Endometrial microvascular endothelial cells (primary cell): ENCODE data around the gene CTSL. TPM values are rescaled to one million over a fixed set of nuclear protein-coding genes. Genes with fewer than 3 reads are reported as not detected.
"Not testable (repeated sequence)": the region's sequence is repeated elsewhere in the genome, so short reads cannot be mapped to it uniquely, and the experiment has no call there.

Experiments used
- in situ Hi-C: cut with HindIII; loops from 2 replicates; pipeline ENCODE4 v1.10.0; 2017; ENCODE audit warnings: low sequenced_read_pairs, low pct_unique_long_range_greater_than_20kb; ENCODE audit errors: inconsistent ontology term
- total RNA-seq: library from RNA; depleted of rRNA; stranded (reverse); fragments of >200 nt; gene quantifications from one replicate; pipeline ENCODE4 v1.2.3, GENCODE V29; 2015; ENCODE audit errors: inconsistent ontology term

CTSL gene
- total RNA-seq, 1 donor from 2014 or later: 175 TPM

DNA sequence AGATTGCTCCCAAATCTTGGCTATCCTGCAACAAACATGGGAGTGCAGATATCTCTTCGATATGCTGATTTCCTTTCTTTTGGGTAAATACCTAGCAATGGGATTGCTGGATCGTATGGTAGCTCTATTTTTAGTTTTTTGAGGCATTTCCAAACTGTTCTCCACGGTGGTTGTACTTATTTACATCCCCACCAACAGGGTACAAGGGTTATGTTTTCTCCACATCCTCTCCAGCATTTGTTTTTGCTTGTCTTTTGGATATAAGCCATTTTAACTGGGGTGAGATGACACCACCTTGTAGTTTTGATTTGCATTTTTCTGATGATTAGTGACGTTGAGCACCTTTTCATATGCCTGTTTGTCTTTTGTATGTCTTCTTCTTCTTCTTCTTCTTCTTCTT, 20.3 kb downstream of the CTSL start:
- in situ Hi-C loops: no loop called here

DNA sequence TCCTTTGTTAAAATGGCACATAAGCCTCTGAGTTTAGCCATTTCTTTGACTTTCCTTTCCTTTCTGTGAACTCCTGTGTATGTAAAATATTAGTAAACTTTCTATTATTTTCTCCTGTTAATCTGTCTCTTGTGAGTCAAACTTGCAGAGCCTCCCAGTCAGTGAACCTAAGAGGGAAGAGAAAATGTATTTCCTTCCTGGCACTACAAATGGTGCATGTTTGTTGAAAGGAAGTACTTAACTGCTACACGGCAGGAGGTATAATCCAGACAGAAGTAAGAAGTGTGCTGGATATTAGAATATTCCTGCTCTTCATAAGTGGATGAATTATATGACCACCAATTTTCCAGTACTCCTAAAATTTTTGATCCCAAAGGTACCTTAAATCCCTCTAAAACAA, 23.0 kb downstream of the CTSL start:
- in situ Hi-C loops: no loop called here

DNA sequence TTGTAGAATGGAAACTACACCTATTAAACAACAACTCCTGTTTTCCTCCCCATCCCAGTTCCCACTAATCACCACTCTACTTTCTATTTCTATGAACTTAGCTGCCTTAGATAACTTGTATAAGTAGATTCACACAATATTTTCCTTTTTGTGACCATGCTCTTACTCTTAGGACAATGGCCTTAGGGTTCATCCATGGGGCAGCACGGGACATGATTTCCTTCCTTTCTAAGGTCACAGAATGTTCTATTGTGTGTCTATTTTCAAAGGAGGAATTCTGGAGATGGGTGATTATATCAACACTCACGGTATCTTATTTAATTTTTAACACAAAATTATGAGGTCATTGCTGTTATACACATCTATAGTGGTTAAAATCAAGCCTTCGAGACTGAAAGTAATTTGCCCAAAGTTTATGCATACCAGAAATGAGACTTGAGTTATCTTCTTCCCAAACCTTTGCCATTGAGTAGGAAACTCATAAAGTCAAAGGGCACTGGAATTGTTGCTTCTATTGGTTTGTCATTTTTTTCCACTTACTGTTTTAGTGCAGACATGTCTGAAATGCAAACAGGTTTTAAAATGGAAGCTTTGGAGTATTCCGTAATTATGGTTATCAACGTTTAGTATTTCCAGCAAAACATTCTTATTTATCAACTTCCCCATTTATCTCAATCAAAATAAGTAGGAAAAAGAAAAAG, 23.6 kb downstream of the CTSL start:
- in situ Hi-C loops: no loop called here

DNA sequence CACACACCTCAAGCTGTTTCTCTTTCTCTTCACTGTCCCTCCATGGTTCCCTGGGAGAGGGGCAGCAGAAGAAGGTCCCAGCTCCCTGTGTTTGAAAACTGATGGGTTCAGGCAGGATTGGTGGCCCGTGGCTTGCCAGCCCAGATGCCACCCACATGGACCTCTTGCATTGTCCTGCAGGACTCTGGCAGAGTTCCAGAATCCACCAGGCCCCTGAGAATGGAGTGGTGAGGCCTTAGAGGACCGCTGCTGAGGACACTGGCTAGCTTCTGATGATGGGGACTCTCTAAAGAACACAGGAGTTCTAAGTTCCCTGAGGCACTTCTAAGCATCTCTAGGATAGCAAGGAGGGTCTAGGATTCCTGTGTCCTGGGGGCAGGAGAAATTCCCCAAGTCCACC, 24.8 kb downstream of the CTSL start:
- in situ Hi-C loops: no loop called here

DNA sequence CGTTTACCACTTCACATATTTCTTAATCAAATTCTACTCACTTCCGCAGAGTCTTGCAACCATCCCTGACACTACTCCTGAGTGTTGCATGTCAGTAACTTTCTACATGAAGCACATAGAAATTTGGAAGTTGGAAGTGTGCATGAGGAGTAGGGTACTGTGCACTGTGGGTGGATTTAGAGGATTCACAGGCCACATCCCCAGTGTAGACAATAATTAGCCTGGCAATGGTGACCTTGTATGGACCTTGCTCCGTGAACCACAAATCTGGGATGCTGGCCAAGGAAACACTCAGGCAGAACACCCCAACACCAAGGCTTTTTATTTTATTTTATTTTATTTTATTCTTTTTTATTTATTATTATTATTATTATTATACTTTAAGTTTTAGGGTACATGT, 25.5 kb downstream of the CTSL start:
- in situ Hi-C loops: no loop called here

DNA sequence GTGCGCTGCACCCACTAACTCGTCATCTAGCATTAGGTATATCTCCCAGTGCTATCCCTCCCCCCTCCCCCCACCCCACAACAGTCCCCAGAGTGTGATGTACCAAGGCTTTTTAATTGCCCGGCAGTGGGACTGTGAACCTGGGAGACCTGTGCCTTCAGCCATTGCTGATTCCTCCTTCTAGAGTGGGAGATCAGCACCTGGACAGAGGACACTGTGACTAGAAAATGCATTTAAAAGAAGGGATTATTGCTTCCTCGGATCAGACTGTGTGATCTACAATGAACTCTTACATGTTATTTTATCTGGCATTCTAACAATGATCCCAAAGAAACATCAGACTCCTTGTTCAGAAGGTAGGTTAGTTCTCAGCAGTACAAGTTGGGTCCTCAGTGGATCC, 25.9 kb downstream of the CTSL start:
- in situ Hi-C loops: no loop called here

DNA sequence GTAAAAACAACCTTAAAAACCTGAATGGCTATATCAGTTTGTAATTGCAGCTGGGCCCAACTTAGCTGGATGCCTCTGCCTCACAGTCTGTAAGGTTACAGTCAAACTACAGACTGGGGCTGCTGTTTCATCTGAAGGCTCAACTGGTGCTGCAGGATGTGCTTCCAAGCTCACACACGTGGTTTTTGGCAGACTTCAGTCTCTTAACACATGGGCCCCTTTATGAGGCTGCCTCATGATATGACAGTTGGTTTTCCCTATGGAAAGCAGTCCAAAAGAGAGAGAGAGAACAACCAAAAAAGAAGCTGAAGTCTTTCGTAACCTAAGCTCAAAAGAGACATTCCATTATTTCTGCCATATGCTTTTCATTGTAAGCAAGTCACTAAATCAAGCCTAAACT, 27.4 kb downstream of the CTSL start:
- in situ Hi-C loops: no loop called here

DNA sequence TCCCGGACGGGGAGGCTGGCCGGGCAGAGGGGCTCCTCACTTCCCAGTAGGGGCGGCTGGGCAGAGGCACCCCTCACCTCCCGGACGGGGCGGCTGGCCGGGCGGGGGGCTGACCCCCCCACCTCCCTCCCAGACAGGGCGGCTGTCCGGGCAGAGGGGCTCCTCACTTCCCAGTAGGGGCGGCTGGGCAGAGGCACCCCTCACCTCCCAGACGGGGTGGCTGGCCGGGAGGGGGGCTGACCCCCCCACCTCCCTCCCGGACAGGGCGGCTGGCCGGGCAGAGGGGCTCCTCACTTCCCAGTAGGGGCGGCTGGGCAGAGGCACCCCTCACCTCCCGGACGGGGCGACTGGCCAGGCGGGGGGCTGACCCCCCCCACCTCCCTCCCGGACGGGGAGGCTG, 32.4 kb downstream of the CTSL start:
- in situ Hi-C loops: not testable (repeated sequence)

DNA sequence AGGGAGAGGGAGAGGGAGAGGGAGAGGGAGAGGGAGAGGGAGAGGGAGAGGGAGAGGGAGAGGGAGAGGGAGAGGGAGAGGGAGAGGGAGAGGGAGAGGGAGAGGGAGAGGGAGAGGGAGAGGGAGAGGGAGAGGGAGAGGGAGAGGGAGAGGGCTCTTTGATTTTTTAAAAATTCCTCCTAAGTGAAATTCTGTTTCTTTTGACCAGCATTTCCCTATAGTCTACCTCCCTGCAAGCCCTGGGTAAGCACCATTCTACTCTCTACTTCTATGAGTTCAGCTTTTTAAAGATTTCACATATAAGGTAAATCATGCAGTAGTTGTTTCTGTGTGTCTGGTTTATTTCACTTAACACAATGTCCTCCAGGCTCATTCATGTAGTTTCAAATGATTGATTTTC, 34.1 kb downstream of the CTSL start:
- in situ Hi-C loops: not testable (repeated sequence)

DNA sequence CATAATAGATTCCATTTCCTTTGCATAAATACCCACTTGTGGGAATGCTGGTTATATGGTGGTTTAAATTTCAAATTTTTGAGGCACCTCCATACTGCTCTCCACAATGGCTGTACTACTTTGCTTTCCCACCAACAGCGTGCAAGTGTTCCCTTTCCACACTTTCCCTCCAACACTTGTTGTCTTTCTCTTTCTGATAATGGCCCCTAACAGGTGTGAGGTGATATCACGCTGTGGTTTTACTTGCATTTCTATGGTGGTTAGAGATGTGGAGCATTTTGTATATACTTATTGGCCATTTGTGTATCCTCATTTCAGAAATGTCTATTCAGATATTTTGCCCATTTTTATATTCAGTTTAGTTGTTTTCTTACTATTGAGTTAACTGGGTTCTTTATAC, 34.6 kb downstream of the CTSL start:
- in situ Hi-C loops: no loop called here

DNA sequence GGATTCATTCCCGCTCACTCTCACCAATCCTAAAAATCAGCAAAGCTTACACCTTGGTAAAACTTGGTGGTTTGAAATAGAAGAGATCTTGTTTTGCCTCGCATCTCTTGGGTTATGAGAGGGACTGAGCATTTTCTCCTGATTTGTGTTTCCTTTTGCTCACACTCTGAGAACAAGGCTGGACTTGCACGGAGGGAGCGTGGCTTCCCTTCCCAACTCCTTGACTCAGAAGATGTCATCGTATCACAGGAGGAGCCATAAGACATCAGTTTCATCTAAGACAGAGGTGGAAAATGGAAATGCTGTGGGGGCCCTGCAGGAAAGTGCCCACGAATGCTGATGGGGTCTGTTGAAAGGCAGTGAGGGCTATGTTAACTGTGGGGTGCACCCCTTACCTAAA, 37.4 kb downstream of the CTSL start:
- in situ Hi-C loops: no loop called here

DNA sequence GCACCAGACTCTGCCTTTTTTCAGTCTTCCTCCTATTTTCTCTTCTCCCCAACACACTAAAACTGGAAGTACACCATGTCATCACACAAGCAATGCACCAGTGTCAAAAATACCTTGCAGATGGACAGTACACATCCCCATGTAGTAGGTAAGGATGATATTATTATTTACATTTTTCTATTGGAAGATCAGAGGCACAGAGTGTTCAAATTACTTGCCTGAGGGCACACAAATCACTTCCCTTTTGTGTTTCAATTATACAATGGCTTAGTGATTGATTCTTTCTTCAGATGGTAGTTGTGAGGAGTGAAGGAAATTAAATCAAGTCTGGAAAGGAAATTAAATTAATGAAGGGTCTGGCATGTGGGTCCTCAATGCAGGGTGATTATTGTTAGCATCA, 39.6 kb downstream of the CTSL start:
- in situ Hi-C loops: no loop called here

DNA sequence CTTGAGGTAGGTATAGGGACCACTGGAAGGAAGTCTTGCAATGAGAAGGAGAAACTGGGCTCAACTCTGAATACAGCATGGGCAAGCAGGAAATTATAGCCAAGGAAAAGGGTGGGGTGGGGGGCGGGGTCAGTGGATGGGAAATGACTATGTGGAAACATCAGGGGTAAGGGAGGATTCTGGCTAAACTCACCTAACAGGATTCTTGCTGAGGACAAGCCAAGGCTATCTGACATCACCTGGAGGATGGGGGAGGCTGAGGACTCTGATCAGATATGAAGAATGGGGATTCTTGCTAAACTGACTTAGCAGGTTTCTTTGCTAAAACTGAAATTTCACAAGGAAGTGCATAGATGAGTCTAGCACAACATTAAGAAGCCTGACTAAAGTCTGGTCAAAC, 40.8 kb downstream of the CTSL start:
- in situ Hi-C loops: no loop called here

DNA sequence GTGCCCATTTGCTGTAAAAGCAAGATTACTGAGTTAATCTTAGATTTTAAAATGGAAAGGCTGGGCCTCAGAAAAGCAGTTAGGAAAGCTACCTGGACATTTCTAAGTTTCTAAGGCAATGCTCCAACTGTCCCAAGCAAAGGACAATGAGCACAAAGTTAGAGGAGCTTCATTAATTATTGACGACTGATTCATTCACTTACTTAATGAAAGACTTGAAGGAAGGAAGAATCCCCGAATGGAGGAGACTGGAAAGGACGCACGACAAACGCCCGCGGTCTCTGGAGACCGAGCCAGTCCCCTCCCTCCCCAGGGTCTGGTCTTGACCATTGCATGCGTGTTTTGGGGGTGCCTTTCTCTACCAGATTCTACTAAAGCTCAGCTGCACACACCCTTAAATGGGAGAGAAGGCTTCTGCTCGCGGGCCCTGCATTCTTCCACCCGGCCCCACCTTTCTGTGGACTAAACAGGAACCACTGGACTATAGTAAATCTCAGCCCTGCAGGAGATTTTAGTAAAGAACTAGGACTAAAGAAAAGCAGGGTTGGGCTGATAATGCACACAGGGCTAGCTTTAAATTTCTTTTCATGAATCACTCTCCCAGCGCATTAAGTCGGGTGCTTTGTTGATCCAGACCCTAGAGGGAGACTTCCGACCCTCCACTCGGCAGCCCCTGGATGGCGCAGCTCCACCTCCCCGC, 44.8 kb downstream of the CTSL start:
- in situ Hi-C loops: no loop called here

DNA sequence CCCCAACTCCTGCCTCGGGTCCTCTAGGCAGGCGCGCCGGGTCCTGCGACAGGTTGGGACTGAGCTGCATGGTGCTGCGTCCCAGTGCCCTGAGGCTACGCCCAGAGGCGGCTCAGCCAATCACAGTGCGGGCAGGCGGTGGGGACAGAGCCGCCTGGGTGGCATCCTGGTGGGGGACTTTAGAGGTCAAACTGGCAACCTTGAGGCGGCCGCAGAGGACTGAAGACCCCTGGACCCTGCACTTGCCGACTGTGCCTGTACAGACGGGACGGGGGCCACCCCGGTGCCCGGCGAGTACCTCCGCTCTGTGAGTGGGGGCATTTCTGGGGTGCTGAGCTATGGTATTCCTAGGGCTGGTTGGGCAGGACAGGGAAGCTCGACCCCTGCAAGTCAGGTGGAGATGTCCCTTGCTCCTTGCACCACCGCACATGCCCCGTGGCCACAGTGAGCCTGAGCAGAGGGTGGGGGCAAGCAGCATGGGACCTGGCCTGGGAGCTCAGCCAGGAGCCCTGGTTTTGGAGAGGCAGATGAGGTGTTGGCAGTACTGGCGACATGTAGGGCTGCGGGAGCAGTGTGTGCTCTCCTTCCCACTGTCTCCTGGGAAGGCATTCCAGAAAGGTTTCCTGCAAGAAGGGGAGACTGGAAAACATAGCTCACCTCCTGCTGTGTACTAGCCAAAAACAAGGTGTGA, 45.5 kb downstream of the CTSL start:
- in situ Hi-C loops: no loop called here

DNA sequence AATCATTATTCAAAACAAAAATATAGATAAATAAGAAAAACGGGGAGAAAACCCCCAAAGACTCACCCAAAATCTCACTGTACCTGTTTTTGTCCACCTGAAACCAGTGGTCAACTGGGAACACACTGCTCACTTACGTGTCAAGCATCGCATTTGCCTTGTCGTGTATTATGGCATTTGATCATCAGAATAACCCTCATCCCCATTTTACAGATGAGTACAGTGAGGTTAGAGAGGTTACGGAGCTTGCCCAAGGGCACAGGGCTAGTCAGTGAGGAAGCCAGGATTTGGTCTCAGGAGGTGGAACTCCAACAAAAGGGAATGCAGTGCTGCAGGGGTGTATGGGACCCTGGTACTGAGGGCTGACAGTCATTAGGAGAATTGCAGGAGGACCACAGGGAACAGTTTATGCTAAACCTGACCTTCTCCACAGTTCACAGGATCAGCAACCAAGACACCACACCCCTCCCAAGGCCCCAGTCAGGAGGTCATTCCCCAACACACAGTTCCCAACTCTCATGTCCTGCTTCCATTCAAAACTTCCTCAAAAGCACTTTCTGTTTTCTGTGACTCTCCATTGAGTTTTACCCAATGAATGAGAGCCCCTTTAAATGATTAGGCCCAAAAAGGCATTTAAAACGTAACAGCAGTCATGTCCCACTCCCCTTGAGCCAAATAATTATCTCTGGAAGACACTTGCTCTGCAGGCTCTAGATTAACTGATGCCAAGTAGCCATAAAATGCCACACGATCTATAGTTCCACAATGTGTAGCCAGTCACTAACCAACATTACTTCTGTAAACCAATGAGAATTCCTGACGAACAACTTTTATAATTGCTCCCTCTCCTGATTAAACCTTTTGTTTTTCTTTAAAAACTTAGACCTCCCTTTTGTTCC, 50.8 kb downstream of the CTSL start:
- in situ Hi-C loops: no loop called here

DNA sequence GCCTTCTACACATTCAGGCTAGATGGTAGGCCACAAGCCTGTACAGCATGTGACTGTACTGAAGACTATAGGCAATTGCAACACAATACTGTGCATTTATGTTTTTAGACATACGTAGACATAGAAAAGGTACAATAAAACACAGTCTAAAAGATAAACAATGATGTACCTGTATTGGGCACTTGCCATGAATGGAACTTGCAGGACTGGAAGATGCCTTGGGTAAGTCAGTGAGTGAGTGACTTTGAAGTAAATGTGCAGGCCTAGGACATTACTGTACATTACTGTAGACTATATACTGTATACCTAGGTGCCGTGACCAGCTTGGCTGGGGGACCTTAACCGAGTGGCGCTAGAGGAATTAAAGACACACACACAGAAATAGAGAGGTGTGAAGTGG, 53.1 kb downstream of the CTSL start:
- in situ Hi-C loops: no loop called here
